Glutamatergic neuron (in vitro differentiated cells): Measurements from ENCODE around the gene FOXP2. TPM values are rescaled to one million over a fixed set of nuclear protein-coding genes. Genes with fewer than 3 reads are reported as not detected.
"Not testable (repeated sequence)": the region's sequence is repeated elsewhere in the genome, so short reads cannot be mapped to it uniquely, and the experiment has no call there.

Experiments used
- DNase-seq: peaks from one replicate; pipeline ENCODE4 v3.0.0; 2022
- H3K27ac Mint-ChIP-seq: one replicate; pipeline ENCODE4 v1.8.0; 2020; ENCODE audit warnings: mild to moderate bottlenecking, mixed read lengths, inconsistent platforms; ENCODE audit not compliant: unreplicated experiment
- H3K27me3 Mint-ChIP-seq: one replicate; pipeline ENCODE4 v1.8.0; 2020; ENCODE audit warnings: mild to moderate bottlenecking, moderate library complexity, mixed read lengths, inconsistent platforms; ENCODE audit not compliant: unreplicated experiment
- H3K36me3 Mint-ChIP-seq: one replicate; pipeline ENCODE4 v1.8.0; 2020; ENCODE audit warnings: mild to moderate bottlenecking, mixed read lengths, inconsistent platforms; ENCODE audit not compliant: unreplicated experiment
- H3K4me1 Mint-ChIP-seq: one replicate; pipeline ENCODE4 v1.8.0; 2020; ENCODE audit warnings: mild to moderate bottlenecking, low read depth, mixed read lengths, inconsistent platforms; ENCODE audit not compliant: unreplicated experiment
- H3K4me3 Mint-ChIP-seq: one replicate; pipeline ENCODE4 v1.8.0; 2020; ENCODE audit warnings: mild to moderate bottlenecking, mixed read lengths, inconsistent platforms; ENCODE audit not compliant: unreplicated experiment
- H3K9me3 Mint-ChIP-seq: one replicate; pipeline ENCODE4 v1.8.0; 2020; ENCODE audit warnings: mild to moderate bottlenecking, moderate library complexity, mixed read lengths, inconsistent platforms; ENCODE audit not compliant: unreplicated experiment
- total RNA-seq: library from RNA; stranded (reverse); fragmentation: NEBNext Ultra II Directional; extraction: Animal tissue kit (Norgen Biotek cat#: 25700); gene quantifications from one replicate; pipeline ENCODE4 v1.2.1, GENCODE V29; 2021; ENCODE audit not compliant: unreplicated experiment
- TF ChIP-seq, protein P1 (sequence below): fragments of 200-600 bp; sonication (generic); IDR thresholded peaks from one replicate; pipeline ENCODE4 v1.5.0; 2021; ENCODE audit not compliant: partially characterized antibody, unreplicated experiment

FOXP2 gene
- total RNA-seq, 1 donor from 2014 or later: 72.1 TPM

DNA sequence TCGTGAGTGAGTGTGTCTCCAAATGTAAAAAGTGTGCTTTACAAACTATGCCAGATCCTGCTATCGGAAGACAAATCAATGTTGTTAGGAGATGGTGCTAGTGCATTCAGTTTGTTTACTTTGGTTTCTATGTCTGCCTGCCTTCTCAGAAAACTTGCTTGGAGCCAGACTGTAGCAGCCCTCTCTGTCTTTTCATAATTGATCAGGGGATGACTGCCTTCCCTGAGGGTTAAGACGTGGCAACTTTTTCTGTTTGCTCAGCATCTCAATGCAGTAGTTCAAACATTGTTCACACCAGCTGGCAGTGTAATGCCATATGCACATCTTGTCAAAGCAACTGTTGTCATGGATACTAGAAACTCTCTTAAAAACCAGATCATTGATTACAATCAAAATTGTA lies 118.5 kb downstream of the FOXP2 start:
- Mint-ChIP-seq H3K4me3 (peak overlapping the region; percentile 64), H3K36me3 (no peaks in the 10 kb centered on the region), H3K27me3 (no peaks in the 10 kb centered on the region), H3K27ac (peak overlapping the region; percentile 88), H3K9me3 (peaks cover 6% of the 10 kb centered on the region), H3K4me1 (peaks cover 66% of the 10 kb centered on the region)
- DNase-seq: peak; percentile 20
- TF ChIP-seq, protein P1, sequence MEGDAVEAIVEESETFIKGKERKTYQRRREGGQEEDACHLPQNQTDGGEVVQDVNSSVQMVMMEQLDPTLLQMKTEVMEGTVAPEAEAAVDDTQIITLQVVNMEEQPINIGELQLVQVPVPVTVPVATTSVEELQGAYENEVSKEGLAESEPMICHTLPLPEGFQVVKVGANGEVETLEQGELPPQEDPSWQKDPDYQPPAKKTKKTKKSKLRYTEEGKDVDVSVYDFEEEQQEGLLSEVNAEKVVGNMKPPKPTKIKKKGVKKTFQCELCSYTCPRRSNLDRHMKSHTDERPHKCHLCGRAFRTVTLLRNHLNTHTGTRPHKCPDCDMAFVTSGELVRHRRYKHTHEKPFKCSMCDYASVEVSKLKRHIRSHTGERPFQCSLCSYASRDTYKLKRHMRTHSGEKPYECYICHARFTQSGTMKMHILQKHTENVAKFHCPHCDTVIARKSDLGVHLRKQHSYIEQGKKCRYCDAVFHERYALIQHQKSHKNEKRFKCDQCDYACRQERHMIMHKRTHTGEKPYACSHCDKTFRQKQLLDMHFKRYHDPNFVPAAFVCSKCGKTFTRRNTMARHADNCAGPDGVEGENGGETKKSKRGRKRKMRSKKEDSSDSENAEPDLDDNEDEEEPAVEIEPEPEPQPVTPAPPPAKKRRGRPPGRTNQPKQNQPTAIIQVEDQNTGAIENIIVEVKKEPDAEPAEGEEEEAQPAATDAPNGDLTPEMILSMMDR: no peak

- Mint-ChIP-seq H3K27ac (peak overlapping the region; percentile 79), H3K9me3 (peaks cover 6% of the 10 kb centered on the region), H3K36me3 (no peaks in the 10 kb centered on the region), H3K27me3 (no peaks in the 10 kb centered on the region), H3K4me1 (peaks cover 60% of the 10 kb centered on the region), H3K4me3 (no peak overlapping the region)
- DNase-seq: no peak
- TF ChIP-seq, protein P1: no peak
These were observed 120.3 kb downstream of the FOXP2 start for GRCh38 chr7:114534953-114535352.

GRCh38 chr7:114539575-114539974 lies 125.0 kb downstream of the FOXP2 start:
- Mint-ChIP-seq H3K36me3 (no peaks in the 10 kb centered on the region), H3K27ac (peak overlapping the region; percentile 95), H3K4me3 (no peak overlapping the region), H3K9me3 (peaks cover 2% of the 10 kb centered on the region), H3K27me3 (no peaks in the 10 kb centered on the region), H3K4me1 (peaks cover 44% of the 10 kb centered on the region)
- TF ChIP-seq, protein P1: no peak
- DNase-seq: peak; percentile 26

DNA sequence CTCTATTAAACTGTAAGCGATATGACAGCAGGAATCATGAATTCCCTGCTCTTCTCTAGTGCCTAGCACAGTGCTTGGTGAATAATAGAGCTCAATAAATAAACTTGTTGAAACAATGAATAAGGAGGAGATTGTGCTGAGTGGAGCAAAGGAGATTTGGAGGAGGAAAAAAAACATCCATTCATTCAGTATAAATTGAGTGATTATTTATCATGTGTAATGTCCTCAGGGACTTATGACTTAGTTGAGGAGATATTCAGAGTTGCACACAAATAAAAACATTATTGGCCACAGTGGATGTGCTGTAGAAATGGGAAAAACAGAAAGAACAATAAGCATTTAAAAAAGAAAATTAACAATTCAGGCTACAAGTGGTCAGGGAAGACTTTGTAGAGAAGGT lies 125.7 kb downstream of the FOXP2 start:
- Mint-ChIP-seq H3K27me3 (no peaks in the 10 kb centered on the region), H3K27ac (peak overlapping the region; percentile 95), H3K4me3 (no peak overlapping the region), H3K9me3 (peaks cover 2% of the 10 kb centered on the region), H3K4me1 (peaks cover 41% of the 10 kb centered on the region), H3K36me3 (no peaks in the 10 kb centered on the region)
- TF ChIP-seq, protein P1: no peak
- no peak for DNase-seq

DNA sequence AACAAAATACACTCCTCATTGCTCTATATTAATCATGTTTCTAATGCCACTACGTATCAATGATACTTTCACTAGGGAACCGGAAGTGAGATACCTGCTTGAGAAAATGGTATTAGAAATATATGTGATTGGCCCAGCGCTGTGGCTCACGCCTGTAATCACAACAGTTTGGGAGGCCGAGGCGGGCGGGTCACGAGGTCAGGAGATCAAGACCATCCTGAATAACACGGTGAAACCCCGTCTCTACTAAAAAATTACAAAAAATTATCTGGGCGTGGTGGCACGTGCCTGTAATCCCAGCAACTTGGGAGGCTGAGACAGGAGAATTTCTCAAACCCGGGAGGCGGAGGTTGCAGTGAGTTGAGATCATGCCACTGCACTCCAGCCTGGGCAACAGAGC lies 132.7 kb downstream of the FOXP2 start:
- not testable (repeated sequence) for H3K36me3 Mint-ChIP-seq, H3K9me3 Mint-ChIP-seq, H3K27ac Mint-ChIP-seq, H3K27me3 Mint-ChIP-seq, DNase-seq, H3K4me3 Mint-ChIP-seq, H3K4me1 Mint-ChIP-seq
